NCI-H1436 treated with DMSO at 0.1 percent for 48 hours (cell line): ENCODE measurements around the gene NEK6.

Experiments used
- DNase-seq: peaks from one replicate; lab custom pipeline; 2025; lab: John Stamatoyannopoulos, UW

Gene NEK6

GRCh38 chr9:124257844-124258606 is at the start of gene NEK6:
Gene NEK6 (plus strand): TSS chr9:124257949. CDS start chr9:124301965, 44,016 bp downstream.
- DNase-seq = no peak

GRCh38 chr9:124208571-124208970 is 49.2 kb upstream of the NEK6 start:
- DNase-seq = no peak

GRCh38 chr9:124209279-124209678 is 48.5 kb upstream of the NEK6 start:
- no peak for DNase-seq

GRCh38 chr9:124209774-124210173 is 48.0 kb upstream of the NEK6 start:
- DNase-seq = no peak

- no peak for DNase-seq
Measured at GRCh38 chr9:124210697-124211096, 47.1 kb upstream of the NEK6 start.

GRCh38 chr9:124212381-124213050 is 45.2 kb upstream of the NEK6 start:
- DNase-seq = no peak

GRCh38 chr9:124213396-124213795 is 44.4 kb upstream of the NEK6 start:
- DNase-seq = no peak

- no peak for DNase-seq
Measured at GRCh38 chr9:124214116-124214515, 43.6 kb upstream of the NEK6 start.

GRCh38 chr9:124214596-124215367 is 43.0 kb upstream of the NEK6 start:
- no peak for DNase-seq

GRCh38 chr9:124215368-124215910 is 42.3 kb upstream of the NEK6 start:
- no peak for DNase-seq

- no peak for DNase-seq
Measured at GRCh38 chr9:124215956-124216355, 41.8 kb upstream of the NEK6 start.

- no peak for DNase-seq
Measured at GRCh38 chr9:124216474-124217176, 41.1 kb upstream of the NEK6 start.

- DNase-seq = no peak
Measured at GRCh38 chr9:124217836-124218437, 39.8 kb upstream of the NEK6 start.

GRCh38 chr9:124218438-124218982 is 39.2 kb upstream of the NEK6 start:
- DNase-seq = no peak

- no peak for DNase-seq
Measured at GRCh38 chr9:124218987-124219461, 38.7 kb upstream of the NEK6 start.

- DNase-seq = no peak
Measured at GRCh38 chr9:124220946-124221451, 36.8 kb upstream of the NEK6 start.

GRCh38 chr9:124221676-124222075 is 36.1 kb upstream of the NEK6 start:
- no peak for DNase-seq

- DNase-seq = no peak
Measured at GRCh38 chr9:124222109-124222508, 35.6 kb upstream of the NEK6 start.

- DNase-seq = no peak
Measured at GRCh38 chr9:124222918-124223720, 34.6 kb upstream of the NEK6 start.

- DNase-seq = no peak
Measured at GRCh38 chr9:124225945-124226344, 31.8 kb upstream of the NEK6 start.
